NCI-H2171 (cell line): ENCODE measurements around the gene TSPAN17.

ENCODE experiments used
- DNase-seq: peaks from one replicate; lab custom pipeline; 2025; lab: John Stamatoyannopoulos, UW

TSPAN17 gene

DNA sequence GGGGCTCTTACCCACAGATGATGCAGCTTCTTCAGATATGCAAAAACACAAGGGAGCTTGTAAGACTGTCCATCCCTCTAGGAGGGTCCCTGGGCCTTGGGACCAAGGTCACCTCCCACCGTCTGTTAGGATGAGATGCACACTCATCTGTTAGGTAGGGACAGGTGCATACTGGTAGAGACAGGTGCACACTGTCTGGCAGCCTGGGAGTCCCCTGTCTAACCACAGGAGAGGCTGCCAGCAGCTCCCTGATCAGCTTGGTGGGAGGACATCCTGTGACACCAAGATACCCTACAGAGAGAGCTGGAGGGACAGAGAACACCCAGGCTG lies 13.2 kb downstream of the TSPAN17 start:
- DNase-seq: no peak

DNA sequence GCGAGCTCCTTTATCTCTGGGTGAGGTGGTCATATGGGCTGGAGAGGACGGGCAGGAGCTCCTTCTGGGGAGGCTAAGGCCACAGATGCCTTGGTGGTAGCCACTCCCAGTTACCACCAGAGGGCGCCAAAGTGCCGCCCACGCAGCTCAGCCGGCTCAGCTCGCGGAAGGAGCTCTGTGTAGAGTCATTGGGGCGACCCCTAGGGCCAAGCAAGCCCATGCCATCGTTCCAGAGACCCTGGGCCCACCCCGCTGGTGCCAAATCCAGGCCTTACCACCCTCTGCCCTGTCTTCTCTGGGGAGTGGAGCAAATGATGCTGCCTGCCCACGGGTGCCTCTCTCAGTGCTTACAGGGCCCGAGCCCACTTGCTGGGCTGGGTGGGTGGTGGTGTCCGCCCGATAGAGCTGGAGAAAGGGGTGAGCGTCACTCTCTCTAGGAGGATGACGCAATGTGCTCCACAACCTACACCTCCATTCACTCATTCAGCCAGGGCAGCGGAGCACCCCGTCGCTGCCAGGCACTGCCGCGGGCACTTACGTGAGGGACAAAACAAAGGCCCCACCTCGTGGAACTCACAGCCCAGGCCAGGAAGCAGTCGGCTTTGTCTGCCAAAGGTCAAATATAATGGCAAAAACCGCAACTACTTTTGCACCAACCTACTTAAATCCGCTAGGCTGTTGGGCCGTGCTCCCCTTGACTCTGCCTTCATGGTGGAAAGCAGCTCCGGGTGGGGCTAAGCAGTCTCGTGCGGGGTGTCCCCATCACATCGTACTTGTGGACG lies 13.8 kb downstream of the TSPAN17 start:
- peak; percentile 24 for DNase-seq

DNA sequence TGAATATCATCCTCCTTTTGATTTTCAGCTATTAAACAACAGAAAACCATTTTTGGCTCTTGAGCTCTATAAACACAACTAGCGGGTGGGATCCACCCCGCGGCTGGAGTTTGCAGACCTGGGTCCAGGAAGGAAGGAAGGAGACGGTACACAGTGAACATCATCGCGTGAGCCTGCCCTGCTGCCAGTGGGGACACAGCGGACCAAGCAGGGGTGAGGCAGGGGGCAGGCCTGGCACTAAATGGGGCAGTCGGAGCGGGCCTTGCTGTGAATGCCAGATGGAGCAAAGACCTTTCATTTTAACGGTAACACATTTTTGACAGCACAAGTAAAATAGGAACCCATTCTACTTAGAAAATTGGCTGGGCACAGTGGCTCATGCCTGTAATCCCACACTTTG lies 14.4 kb downstream of the TSPAN17 start:
- DNase-seq: no peak

DNA sequence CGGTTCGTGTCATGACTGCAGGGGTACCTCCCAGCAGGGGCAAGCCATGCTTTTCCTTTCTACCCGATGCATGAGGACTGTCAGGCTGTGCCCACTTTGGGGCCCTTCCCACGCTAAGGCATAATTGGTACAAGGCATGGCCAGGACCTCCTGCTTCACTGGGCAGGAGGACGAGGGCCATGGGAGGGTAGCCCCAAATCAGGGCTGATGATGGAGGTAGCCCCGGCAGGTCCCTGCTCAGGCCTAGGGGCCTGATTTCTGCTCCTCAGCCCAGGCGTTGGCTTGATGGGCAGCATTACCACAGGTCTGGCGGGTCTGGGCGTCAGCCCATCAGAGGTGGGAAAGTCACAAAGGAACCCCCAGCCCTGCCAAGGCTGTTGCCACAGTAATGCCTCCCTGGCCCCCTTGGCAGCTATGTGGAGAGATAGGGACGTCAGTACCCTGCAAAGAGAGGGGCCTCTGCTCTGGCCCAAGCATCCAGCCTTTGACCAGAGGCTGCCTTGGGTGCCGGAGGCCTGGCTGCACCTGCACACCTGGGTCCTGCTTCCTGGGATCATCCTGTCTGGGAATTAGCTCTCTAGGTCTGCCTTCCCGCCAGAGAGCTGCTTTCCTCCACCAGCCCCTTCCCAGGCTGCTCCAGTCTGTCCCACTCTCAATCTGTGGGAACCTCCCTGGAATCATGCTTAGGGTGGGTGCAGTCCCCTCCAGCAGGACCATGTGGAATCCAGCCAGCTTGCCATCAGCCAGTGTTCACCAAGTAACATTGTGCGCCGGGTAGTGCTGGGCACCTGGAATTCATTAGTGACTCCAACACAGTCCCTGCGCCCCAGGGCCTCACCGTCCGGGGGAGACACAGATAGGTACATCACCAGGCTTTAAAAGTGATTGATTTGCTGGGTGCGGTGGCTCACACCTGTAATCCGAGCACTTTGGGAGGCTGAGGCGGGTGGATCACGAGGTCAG lies 15.4 kb downstream of the TSPAN17 start:
- no peak for DNase-seq

DNA sequence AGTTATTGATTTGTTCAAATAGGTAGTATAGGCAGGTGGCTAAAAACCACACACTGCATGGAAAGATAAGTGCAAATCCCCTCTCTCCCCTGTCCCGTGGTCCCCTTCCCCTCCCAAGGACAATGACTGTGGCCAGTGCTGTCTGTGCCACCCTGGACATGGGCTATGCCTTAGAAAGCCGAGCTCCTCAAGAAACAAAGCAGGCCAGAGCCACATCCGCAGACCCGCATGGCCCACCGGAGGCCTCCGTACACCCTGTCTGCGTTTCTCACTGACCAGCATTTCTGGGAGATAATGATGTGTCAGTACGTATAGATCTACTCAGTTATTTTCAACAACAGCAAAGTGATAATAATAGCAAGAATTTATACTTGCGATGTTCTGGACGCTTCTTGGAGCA lies 16.3 kb downstream of the TSPAN17 start:
- no peak for DNase-seq

DNA sequence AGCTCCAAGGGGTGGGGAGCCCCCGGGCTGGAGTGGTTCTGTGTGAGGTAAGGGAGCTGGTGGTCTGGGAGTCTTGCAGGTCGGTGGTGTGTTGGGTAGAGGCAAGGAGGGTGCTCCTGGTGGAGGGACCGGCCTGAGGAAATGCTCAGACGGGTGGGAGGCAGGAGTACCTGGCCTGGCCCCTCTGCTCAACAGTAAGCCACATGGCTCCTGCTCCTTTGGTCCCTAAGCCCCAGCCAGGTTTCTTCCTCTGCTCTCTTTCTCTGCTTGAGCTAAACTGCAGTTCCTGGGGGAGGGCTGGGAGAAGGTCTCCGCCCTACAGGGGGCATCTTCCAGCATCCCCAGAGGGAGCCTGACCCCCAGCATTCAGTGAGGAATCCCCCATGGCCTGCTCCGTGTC lies 17.2 kb downstream of the TSPAN17 start:
- no peak for DNase-seq

DNA sequence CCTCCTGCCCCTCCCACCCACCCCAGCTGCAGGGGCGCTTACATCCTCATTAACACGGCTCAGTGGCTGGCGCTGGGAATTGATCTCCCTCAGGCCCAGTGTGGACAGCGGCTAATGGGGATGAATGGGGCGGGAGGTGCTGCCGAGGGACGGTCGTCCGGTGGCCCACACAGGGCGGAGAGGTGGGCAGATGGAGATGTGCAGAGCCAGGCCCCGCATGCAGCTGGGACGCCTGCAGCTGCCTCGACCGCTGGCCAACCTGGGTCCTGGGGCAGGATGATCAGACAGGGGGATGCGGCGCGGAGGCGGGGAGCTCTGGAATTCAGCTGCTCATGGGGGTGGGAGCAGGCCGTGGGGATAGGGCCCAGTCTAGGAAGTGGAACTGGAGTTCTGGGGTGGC lies 17.6 kb downstream of the TSPAN17 start:
- DNase-seq: no peak

DNA sequence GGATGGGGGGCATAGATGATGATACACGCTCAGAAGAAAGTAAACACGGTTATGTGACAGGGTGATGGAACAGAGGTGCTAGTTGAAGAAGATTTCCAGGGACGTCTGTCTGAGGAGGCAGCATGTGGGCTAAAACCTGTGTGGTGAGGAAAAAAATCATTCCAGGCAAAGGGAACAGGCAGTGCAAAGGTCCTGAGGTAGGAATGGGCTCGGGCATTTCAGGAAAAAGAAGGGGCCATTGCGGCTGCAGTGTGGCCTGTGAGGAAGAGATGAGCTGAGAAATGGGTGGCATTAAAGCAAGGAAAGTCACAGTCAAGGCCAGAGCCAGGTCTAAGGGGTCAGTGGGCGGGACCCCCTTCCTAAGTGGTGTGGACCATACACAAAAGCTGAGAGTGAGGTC lies 18.2 kb downstream of the TSPAN17 start:
- no peak for DNase-seq

DNA sequence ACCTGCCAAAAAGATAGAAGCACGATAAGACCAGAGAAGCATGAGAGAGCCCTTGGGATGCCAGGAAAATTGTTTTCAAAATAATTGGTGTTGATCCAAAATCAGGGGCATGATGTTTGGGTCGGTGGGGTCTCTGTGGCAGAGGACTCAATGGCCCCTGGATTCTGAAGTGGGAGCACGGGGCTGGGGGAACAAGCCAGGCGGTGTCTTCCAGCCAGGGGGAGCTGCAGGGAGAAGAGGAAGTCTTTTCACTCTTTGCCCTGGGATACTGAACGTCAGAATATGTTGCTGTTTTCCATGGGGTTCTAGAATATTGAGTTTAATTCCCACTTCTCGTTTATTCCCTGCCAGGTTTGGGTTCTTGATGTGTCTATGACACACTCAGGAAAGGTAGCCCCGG lies 20.4 kb downstream of the TSPAN17 start:
- DNase-seq: no peak

DNA sequence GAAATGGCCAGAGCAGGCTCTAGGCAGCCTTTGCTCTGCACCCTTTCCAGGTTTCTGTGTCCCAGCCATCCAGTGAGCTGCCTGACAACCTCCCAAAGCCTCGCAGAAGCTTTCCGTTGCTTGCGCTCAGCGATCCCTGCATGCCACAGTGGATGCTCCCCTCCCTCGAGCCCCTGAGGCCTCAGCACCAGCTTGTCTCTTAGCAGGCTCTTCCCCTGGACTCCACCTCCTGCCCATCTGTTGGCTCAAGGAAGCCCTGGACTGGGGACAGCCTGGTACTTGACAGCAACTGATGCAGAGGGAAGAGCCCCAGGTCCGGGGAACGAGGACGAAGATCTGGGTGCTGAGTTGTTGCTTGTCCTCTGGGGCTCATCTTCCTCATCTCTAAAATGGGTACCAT lies 23.2 kb downstream of the TSPAN17 start:
- no peak for DNase-seq

DNA sequence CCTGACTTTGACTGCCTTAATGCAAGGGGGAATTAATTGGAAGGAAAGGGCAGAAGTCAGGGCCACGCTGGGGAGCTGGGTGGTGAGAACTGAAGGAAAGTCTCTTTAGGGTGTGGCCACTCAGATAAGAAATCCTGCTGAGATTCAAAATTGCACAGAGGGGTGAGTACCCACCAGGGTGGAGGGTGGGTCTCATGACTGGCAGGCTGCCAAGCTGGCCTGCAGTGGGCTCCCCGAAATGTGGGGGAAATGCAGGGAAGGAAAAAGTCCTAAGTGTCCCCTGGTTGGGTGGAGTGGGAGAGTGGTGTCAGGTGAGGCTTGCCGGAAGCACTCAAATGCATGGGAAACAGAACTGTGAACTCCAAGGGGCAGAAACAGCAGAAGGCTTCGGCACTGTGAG lies 24.1 kb downstream of the TSPAN17 start:
- no peak for DNase-seq

DNA sequence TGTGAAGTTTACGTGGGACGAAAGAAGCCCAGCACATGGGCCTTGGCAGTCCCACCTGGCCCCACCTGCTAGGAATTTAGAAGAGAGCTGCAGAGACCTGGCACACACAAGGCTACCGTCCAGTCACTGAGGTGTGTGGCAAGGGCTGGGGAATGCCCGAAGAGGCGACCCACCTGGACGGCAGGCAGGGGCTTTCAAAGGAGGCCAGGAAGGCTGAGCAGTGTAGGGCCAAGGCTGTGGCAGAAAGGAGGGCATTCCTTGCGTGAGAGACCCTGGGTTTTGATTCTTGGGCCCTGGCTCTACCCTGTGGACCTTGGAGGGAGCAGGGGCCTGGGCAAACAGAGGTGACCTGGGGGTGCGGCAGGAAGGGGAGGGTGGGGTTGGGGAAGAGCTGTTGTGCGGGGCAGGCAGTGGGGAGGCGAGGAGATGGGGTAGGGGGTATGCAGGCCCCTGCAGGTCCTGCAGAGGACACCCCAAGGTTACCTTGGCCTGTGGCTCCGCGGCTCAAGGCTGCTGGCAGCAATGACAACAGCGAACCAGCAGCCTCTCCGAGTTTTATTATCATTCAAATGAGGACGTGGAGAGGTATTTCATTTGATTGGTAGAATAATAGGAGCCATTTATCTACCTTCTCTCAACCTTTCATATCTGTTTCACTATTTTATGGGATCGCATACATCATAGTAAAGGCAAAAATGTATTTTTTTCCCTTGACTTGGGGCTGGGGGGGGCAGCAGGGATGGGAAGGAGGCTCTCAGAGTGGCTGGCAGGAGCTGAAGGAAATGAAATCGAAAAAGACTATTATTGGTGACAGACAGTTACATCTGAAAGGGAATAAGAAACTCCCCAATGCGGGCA lies 24.8 kb downstream of the TSPAN17 start:
- DNase-seq: no peak

DNA sequence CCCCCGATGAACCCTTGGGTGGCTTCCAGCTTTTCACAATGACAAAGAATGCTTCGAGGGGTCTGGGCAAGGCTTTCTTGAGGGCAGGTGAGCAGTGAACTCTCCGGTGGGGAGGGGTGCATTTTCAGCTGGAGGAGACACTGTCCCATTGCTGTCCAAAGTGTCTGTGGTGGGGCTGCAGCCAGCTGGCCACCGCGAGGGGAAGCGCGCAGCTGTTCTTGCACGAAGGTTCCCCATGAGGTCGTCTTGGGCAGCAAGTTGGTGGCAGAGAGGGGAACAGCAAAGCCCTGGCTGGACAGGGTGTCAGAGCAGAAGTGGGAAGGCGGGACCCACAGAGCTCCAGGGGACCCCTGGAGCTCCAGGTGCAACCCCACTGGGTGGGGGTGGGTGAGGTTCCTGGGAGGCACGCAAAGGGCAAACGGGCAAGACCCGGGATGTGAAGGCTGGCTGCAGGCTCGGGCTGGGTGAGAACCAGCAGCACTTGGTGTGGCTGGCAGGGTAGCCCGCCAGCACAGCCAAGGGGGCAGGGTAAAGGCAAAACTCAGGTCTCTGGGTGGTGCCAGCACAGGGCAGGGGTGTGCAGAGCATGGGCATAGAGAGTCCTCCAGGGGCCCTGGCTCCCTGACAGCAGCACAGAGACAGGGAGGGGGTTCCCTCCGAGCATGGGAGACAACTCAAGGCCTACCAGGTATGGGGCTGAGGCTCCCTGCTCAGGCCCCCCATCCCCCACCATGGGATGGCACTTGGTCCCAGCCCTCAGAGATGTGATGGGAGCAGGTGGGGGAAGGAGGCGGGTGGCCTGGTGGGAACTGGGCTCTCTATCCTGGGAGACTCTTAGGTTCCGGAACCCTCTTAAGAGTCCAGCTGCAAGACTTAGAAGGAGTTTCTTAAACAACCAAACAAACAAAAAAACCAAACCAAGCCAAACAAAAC lies 26.6 kb downstream of the TSPAN17 start:
- no peak for DNase-seq

DNA sequence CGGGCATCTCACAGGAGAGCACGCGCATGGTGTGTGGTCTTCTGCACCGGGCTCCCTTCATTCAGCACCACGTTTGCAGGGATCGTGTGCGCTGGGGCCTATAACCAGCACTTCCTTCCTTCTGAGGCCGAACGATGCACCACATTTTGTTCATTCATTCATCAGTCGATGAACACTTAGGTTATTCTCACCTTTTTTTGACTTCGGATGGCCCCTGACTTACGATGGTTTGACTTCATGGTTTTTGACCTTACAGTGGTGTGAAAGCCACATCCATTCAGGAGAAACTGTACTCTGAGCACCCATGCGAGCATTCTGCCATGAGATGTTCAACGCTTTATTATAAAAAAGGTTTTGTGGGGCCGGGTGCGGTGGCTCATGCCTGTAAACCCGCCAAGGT lies 27.5 kb downstream of the TSPAN17 start:
- no peak for DNase-seq

DNA sequence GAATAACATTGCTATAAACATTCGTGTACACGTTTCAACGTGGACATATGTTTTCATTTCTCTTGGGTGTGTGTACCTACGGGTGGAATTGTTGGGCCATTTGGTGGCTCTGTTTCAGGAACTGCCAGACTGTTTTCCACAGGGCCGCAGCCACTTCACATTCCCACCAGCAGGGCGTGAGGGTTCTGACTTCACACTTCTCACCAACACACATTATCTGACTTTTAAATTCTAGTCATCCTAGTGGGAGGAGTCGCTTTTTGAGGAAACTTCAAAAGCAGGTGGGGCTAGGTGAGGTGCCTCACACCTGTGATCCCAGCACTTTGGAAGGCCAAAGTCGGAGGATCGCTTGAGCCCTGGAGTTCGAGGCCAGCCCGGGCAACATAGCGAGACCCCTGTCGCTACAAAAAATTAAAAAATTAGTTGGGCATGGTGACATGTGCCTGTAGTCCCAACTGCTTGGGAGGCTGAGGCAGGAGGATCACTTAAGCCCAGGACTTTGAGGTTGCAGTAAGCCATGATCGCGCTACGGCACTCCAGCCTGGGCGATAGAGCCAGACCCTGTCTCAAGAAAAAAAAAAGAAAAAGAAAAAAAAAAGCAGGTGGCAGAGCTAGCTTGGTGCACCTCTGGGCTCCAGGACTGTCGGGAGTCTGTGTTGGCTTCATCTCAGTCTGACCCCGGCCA lies 28.5 kb downstream of the TSPAN17 start:
- no peak for DNase-seq

DNA sequence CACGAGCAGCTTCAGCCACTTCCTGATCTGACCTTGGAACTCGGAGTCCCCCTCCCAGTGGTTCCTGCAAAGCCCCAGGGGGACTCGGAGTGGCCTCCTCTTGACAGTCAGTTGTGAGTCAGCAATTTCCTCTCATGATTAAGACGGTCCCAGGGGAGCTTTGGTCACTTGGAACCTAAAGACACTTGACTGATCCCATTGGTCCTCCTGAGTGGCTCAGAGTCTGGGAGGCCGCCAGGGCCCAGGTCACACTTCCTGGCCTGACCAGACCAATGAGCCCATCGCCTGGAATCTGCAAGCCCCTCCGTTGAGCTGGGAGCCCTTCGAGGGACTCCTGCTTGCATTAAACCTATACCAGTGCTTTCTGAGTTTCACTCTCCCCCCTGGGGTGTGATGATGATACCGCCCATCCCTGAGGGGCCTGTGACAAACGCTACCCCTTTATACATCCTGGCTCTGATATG lies 29.1 kb downstream of the TSPAN17 start:
- no peak for DNase-seq

DNA sequence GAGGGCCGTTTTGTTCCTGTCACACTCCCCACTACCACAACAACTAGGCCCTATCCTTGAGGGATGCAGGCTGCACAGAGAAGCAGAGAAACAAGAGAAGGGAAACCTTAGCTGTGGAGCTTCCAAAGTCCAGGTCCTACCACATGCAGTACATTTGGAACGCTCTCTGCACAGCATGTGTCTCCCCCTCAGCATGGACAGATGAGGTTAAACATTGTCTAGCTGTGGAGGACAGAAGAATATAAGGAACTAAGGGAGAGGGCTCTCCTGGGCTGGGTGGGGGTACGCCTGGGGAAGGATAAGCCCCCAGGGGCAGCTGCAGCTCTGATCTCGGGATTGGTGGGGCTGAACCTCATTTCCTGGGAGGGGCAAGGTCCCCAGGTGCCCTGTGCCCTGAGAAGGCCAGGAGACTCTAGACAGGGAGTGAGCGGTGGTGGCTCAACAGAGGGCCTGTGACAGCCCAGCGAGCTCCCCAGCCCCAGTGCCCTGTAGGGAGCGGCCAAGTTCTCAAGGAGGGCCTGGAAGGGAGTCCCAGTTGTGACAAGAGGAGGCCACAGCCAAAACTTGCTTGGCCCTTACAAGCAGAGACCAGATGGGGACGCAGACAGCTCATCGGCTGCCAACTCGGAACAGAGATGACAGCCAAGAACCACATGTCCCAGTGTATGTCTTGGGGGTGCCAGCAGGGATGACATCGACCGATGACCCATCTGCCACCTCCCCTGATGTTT lies 30.1 kb downstream of the TSPAN17 start:
- DNase-seq: no peak

DNA sequence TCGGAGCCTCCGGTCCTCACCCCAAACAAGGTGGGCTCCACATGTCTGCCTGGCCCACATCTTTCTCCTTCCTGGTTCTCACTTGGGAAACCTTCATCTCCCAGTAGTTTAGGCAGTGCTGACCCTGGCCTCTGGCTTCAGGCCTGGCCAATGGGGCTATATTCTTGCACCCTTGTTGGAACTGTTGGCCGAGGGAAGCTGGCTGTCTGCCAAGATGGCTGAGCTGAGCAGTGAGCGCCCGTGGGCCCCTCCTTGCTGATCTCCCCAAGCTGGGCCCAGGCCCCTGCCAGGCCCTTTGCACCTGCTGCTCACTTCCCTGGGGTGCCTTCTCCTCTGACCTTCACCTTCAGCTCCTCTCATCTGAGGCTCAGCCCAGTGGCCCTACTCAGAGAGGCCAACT lies 31.3 kb downstream of the TSPAN17 start:
- no peak for DNase-seq

DNA sequence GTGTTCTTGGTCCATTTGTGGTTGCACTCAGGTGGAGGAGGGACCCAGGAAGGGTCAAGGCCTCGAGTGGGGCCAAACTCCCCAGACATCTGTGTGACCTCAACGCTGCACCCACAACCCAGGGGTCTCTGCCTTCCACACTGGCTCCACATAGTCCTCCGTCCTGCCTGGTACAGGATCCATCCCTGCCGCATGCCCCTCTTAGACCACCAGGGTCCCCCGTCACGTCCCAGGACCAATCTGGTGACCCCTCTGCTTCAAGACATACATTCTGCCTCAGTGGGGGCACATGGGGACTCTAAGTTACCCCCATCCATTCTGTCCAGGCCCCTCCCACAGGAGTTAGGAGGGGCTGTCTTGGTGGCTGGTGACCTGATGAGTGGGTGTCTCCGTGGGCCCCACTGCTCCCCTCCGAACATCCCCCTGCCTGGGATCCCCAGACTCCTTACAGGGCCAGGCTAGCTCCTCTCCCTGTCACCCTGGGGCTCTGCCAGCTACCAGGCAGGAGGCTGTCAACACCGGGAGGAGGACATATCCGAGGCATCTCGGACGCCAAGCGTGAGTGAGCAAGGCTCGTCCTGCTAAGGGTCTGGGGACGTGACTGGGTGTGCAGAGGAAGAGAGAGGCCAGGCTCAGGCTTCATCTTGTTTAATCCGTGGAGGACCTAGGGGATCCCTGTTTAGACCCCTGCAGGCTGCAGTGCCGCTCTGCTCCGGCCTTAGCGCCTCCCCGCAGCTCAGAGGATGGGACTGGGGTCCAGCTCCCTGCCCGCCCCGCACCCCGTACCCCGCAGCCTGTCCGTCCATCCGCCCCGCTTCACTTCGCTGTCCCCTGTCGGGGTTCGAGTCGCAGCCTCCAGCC lies 32.3 kb downstream of the TSPAN17 start:
- DNase-seq: no peak
